HG03565 (cell line): Measurements from ENCODE around the gene RBM42.
A peak's percentile ranks its signal among the peaks of the same experiment; 100 is the strongest.
"Not testable (repeated sequence)": the region's sequence is repeated elsewhere in the genome, so short reads cannot be mapped to it uniquely, and the experiment has no call there.

Source experiments
- ATAC-seq: cut with Tn5 transposase; IDR thresholded peaks from one replicate; pipeline ENCODE4 v1.9.1; 2021; ENCODE audit warnings: mild to moderate bottlenecking, moderate library complexity; ENCODE audit not compliant: unreplicated experiment

Gene RBM42

DNA sequence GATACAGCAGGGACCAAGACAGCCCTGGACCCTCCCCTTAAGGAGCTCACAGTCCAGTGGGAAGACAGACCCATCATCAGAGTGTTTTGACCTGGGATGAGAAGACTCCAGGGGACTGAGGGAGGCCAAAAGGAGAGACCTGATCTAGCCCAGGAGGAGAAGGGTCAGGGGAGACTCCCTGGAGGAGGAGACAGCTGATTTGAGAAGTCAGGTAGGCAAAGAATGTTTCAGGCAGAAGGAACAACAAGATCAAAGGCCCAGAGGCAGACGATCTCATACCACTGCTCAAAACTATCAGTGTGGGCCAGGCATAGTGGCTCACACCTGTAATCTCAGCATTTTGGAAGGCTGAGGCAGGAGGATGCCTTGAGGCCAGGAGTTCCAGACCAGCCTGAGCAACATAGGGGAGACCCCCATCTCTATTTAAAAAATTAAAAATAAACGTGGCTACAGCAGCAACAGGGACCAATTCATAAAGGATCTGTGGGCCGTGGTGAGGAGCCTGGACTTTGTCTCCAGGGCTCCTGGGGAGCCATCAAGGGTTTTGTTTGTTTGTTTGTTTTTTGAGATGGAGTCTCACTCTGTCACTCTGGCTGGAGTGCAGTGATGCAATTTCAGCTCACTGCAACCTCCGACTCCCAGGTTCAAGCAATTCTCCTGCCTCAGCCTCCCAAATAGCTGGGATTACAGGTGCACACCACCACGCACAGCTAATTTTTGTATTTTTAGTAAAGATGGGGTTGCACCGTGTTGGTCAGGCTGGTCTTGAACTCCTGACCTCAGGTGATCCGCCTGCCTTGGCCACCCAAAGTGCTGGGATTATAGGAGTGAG is 17.1 kb downstream of the RBM42 start:
- no peak for ATAC-seq

DNA sequence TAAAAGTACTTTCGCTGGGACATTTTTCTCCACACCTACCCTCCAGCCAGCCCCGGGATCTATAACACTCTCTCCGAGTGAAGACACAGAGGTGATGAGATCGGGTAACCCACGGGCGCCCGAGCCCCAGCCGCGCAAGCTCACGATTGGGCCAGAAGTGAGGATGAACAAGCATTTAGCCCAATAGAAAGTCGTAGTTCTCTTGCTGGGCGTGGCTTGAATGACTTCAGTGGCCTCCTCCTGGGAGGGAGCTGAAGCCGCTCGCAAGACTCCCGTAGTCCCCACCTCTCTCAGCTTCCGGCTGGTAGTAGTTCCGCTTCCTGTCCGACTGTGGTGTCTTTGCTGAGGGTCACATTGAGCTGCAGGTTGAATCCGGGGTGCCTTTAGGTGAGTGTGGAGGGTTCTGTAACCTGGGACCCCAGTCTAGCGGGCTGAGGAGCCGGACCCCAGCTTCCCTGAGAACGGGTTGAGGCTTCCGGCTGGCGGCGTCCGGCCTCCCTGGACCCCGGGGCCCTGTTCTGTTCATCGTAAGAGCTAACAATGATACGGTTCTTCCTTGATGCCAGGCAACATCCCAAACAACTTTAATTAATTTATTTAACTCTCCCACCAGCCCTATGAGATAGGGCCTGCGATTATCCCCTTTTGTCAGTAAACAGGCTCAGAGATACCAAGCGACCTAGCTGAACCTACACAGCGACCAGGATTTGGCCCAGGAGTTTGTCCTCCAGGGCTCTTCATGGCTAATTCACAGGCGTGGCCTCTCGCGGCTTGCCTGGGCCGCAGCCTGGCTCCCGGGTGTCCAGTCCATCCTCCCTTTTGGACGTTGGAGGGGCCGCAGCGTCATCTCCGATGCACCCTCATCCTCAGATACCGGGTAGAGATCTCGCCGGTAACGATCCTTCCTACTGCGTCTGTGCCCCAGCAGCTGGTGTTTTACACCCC is 19.5 kb downstream of the RBM42 start, which contains the start of gene COX6B1:
Gene COX6B1 (plus strand): TSS at position 307 of the 945 bp plus-strand sequence. CDS start 2,921 bp downstream, outside the sequence.
- peak; percentile 63 for ATAC-seq

DNA sequence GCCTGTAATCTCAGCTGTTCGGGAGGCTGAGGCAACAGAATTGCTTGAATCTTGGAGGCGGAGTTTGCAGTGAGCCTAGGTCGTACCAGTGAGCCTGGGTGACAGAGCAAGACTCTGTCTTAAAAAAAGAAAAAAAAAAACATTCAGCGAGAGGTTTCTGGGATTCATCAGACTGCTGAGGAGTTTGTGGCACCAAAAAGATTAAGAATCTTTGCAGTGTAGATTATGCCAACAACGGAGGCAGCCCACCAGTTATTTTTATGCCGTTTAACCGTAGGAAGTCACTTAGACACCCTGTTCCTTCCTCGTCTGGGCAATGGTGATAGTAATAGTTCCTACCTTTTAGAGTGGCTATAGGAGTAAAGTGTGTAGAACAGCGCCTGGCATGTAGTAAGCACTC is 21.7 kb downstream of the RBM42 start:
- no peak for ATAC-seq

DNA sequence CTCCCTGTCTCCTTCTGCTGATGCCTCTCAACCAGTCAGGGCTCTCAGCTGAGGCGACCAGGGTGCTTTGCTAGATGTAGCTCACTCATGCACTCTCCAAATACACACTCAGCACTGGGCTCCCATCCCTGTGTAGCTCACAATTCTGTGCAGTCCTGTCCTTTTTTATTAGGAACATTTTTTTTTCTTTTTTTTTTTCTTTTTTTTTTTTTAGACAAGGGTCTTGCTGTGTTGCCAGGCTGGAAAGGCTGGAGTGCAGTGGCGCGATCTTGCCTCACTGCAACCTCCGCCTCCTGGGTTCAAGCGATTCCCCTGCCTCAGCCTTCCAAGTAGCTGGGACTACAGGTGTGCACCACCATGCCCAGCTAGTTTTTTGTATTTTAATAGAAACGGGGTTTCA is 26.0 kb downstream of the RBM42 start:
- not testable (repeated sequence) for ATAC-seq

DNA sequence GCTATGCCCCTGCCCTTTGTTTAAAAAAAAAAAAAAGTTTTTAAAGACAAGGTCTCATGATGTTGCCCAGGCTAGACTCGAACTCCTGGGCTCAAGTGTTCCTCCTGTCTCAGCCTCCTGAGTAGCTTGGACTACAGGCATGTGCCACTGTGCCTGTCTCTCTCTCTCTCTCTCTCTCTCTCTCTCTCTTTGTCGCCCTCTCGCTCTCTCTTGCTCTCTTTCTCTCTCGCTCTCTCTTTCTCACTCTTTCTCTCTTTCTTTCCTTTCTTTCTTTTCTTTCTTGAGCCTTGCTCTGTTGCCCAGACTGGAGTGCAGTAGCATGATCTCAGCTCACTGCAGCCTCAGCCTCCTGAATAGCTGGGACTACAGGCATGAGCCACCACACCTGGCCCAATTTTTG is 26.8 kb downstream of the RBM42 start:
- ATAC-seq = no peak

DNA sequence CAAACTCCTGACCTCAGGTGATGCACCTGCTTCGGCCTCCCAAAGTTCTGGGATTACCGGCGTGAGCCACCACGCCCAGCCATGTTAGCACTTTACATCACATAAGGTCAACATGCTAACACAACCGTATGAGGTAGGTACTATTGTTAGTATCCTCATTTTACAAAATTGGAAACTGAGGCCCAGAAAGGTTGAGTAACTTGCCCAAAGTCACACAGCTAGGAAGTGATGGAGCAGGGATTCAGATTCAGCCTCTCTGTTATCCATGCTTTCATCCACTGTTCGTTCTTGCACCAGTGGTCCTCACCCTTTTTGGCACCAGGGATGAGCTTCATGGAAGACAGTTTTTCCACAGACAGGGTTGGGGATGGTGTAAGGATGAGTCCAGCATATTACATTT is 27.9 kb downstream of the RBM42 start:
- no peak for ATAC-seq

DNA sequence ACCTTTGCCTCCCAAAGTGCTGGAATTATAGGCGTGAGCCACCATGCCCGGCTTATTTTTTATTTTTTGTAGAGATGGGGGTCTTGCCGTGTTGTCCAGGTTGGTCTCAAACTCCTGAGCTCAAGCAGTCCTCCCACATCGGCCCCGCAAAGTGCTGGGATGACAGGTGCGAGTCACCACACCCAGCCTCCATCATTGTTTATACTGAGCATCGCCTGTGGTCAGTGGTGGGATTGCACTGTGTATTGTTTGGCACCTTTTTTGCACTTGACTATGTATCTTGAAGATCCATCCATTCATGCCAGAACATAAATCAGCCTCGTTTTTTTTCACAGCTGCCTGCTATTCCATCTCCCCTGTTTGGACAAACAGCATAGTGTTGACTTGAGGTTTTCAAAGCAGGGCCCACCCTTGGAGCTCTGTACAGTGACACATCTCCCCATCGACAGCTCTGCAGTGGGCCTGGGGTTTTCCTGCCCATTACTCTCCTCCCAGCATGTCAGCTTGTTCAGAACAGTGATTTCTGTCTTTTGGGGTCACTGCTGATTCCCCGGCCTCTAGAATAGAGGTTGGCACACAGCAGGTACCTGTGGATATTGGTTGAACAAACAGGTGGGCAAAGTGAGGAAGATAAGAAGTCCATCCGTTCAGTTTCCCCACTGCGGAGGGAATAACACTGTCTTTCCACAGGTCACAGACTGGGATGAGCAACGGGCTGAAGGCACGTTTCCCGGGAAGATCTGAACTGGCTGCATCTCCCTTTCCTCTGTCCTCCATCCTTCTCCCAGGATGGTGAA is 29.3 kb downstream of the RBM42 start:
- ATAC-seq = no peak

DNA sequence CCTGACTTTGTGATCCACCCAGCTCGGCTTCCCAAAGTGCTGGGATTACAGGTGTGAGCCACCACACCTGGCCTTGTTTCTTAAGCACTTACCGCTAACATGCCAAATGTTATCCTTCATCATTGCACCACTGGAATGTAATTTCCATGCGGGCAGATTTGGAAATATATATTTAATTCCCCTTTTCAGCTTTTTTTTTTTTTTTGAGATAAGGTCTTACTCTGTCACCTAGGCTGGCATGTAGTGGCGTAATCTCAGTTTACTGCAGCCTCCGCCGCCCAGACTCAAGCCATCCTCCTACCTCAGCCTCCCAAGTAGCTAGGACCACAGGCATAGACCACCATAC is 33.1 kb downstream of the RBM42 start:
- ATAC-seq = no peak

DNA sequence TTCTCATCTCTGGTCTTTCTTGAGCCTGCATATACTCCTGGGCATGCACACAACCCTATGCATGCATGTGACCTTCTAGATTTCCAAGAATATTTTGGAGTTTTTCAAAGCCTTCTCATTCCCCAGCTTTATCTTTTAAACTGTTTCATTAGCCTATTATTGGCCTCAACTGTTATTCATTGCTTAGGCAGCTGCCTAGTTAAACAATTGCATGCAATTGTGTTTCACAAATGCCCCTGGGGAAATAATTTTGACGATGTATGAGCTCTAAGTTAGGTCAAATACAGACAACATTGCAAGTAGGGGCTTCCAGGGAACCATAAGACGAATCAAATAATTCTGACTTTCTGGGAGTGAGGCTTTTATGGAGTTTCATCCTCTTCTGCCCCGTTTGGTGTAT is 35.1 kb downstream of the RBM42 start:
- ATAC-seq = no peak

DNA sequence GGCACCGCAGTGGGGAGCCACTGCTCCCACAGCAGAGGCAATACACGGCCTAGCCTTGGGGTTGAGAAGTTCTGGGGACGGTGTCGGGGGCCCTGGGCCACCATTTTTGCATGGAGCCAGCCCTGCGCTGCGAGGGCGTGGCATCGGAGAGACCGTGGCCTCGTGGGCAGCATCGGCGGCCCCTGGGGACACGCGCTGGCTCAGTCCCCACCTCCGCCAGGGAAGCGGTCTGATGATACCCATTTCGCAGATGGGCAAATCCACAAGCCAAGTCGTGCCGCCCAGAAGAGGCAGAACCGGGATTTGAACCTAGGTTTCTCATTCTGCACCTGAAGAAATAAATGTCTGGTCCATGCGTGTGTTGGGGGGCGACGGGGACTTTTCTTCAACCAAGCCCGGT is 36.3 kb downstream of the RBM42 start:
- no peak for ATAC-seq

DNA sequence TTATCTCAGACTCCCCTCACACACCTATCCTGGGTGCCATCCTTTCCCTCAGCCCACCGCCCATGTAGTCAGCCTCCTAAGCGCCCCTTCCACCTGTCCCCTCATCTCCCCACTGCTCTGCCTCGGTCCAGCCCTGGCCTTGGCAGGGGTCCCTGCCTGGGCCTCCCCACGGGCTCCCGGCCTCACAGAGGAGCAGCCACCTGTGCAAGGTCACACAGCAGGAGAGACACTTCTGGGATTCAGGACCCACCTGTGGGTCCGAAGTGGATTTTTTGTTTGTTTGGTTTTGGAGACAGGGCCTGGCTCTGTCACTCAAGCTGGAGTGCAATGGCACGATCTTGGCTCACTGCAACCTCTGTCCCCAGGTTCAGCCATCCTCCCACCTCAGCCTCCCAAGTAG is 36.8 kb downstream of the RBM42 start:
- ATAC-seq = no peak

DNA sequence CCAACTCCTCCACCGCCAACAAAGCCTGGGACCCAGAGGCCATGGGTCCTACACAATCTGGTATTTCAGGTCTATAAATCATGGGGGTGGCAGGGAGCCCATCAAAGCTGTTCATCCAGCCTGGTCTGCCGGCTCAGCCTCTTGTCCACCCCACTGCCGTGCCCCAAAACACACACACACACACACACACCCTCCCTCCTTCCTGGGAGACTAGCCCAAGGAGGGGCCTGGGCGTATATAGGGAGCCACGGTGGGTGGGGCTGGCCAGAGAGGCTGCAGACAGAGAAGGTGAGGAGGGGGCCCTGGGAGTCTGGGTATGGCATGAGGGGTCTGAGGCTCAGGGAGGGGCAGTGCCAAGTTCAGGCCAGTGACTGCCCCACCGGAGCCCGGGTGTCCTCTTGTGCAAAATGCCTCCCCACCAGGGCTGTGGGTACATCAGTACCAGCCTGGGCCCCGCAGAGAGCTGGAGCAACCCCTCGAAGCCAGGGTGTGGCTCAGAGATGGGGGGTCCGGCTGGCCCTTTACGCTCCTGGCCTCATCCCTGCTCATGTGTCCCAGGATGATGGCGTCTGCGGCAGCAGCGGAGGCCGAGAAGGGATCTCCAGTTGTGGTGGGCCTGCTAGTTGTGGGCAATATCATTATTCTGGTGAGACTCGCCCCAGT is 37.5 kb downstream of the RBM42 start, which contains the start of gene UPK1A:
Gene UPK1A (plus strand): TSS at position 267 of the 663 bp plus-strand sequence. CDS start 296 bp downstream, at position 563.
- no peak for ATAC-seq

DNA sequence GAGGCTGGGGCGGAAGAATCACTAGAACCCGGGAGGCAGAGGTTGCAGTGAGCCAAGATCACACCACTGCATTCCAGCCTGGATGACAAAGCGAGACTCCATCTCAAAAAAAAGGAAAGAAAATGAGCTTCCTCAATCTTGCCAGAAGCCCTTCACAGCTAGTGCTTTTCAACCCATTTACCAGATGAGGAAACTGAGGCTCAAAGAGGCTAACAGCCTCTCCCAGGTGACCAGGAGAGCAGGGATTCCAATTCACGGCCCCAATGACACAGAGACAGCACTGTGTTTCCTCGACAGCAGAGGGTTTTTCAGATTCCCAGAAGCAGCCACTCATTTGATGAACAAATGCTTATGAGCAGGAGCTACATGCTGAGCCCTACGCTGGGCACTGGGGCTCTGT is 40.7 kb downstream of the RBM42 start:
- no peak for ATAC-seq

DNA sequence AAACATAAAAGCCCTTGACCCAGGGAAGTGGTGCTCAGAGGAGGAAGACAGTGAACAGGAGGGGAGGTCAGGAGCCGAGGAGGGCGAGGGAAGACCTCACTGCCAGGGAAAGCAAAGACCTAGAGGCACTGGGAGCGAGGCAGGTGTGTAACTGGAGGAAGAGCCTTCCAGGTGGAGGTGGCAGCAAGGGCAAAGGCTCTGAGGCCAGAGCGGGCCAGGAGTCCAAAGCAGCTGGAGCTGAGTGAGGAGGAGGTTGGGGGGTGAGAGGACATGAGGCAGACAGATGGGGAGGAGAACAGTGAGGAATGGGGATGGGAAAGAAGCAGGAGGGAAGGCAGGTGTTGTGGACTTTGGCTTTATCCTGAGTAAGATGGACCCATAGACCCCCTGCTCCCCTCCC is 41.1 kb downstream of the RBM42 start:
- no peak for ATAC-seq

DNA sequence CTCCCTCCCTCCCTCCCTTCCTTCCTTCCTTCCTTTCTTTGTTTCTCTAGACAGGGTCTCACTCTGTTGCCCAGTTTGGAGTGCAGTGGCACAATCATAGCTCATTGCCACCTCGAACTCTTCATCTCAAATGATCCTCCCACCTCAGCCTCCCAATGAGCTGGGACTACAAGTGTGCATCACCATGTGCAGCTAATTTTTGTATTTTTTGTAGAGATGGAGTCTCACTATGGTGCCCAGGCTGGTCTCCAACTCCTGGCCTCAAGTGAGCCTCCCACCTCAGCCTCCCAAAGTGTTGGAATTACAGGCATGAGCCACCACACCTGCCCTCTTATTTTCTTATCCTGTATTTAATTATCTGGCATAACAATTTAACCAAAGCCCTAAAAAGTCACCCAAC is 41.9 kb downstream of the RBM42 start:
- ATAC-seq = no peak

DNA sequence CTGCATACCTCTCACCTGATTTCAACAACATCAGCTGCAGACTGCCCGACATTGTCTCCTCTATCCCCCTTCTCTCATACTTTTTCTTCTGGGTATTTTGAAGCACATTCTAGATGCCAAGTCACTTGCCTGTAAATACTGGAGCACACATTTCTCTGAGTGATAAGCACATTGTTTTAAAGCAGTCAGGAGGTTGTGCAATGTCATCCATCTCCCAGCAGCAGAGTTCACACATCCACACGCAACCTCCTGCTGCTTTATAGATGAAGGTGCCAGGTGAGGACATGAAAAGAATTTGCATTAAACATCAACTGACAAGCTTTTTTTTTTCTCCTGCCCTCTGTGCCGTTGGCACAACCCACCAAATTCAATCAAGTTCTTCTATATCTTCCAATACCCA is 43.0 kb downstream of the RBM42 start:
- ATAC-seq = no peak

DNA sequence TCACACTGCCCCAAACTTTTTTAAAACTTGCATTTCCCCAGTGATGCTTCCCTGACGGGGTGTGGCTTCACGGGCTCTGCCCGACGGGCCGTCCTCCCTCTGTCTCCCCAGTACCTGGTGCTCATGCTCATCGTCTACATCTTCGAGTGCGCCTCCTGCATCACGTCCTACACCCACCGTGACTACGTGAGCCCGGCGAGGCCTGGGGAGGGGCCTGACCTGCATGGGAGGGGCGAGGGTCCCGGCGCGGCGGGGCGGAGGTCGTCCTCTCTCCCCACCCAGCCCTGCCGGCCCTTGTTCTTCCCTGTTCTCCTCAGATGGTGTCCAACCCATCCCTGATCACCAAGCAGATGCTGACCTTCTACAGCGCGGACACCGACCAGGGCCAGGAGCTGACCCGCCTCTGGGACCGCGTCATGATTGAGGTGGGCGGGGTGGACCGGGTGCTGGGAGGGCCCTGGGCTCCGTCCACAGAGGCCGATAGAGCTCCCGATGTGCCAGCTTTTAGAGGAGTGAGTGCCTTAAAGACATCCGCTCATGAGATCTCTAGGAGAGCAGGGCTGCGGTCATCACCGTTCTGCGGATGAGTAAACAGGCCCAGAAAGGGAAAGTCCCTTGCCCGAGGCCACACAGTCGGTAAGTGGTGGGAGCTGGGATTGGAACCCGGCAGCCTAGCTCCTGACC is 44.4 kb downstream of the RBM42 start:
- ATAC-seq = no peak

DNA sequence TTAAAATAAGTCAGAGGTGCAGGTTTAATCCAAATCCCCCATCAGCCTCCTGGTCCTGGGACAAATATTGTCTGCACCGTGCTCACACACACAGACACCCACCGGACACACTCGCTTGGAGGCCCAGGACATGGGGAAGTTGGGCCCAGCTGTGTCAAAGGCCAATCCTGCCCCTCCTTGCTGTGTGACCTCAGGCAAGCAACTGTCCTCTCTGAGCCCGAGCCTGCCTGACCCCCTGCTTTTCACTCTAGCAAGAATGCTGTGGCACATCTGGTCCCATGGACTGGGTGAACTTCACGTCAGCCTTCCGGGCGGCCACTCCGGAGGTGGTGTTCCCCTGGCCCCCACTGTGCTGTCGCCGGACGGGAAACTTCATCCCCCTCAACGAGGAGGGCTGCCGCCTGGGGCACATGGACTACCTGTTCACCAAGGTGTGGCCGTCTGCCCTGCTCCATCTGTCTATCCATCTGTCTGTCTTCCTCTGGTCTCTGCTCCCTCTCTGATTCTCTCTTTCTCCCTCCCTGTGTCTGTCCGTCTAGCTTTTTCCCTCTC is 46.8 kb downstream of the RBM42 start:
- ATAC-seq = no peak
